ENCODE data around the gene IPP.
"Not testable (repeated sequence)": the region's sequence is repeated elsewhere in the genome, so short reads cannot be mapped to it uniquely, and the experiment has no call there.

The IPP gene

GRCh38 chr1:45739137-45739536 is 11.3 kb downstream of the IPP start:
- H3K4me3 ChIP-seq (ENCODE audit: low read depth, low read length): no peak overlapping the region
- no peaks in the 10 kb centered on the region for H3K27me3 ChIP-seq (ENCODE audit: control insufficient read depth, insufficient read depth, low read length)
- H3K9me3 ChIP-seq (ENCODE audit: control insufficient read depth, insufficient read depth, low read length): 0 out of 2 replicates have a peak, but pooled peaks cover 3% of the 10 kb centered on the region
- no peak overlapping the region for H3K27ac ChIP-seq (ENCODE audit: low read depth, low read length)
- H3K36me3 ChIP-seq (ENCODE audit: control insufficient read depth, insufficient read depth, low read length): peaks cover 7% of the 10 kb centered on the region; the same call in 1 of the 2 replicates
- no peaks in the 10 kb centered on the region for H3K4me1 ChIP-seq (ENCODE audit: control insufficient read depth, insufficient read depth, low read length)
- no peak overlapping the region for H3K9ac ChIP-seq (ENCODE audit: low read depth, low read length)

- H3K4me1 ChIP-seq (ENCODE audit: control insufficient read depth, insufficient read depth, low read length): peaks cover 10% of the 10 kb centered on the region
- no peak overlapping the region for H3K27ac ChIP-seq (ENCODE audit: low read depth, low read length)
- no peaks in the 10 kb centered on the region; the same call in 1 of the 2 replicates for H3K9me3 ChIP-seq (ENCODE audit: control insufficient read depth, insufficient read depth, low read length)
These were observed 19.6 kb downstream of the IPP start for GRCh38 chr1:45730780-45731319.

GRCh38 chr1:45730075-45730779 is 20.2 kb downstream of the IPP start:
- no peak overlapping the region for H3K9ac ChIP-seq (ENCODE audit: low read depth, low read length)
- H3K27me3 ChIP-seq (ENCODE audit: control insufficient read depth, insufficient read depth, low read length): no peaks in the 10 kb centered on the region
- H3K4me3 ChIP-seq (ENCODE audit: low read depth, low read length): no peak overlapping the region
- no peak overlapping the region for H3K27ac ChIP-seq (ENCODE audit: low read depth, low read length)
- peaks cover 10% of the 10 kb centered on the region for H3K4me1 ChIP-seq (ENCODE audit: control insufficient read depth, insufficient read depth, low read length)
- H3K9me3 ChIP-seq (ENCODE audit: control insufficient read depth, insufficient read depth, low read length): no peaks in the 10 kb centered on the region; the same call in 1 of the 2 replicates
- H3K36me3 ChIP-seq (ENCODE audit: control insufficient read depth, insufficient read depth, low read length): no peaks in the 10 kb centered on the region

More at GRCh38 chr1:45730780-45731319, 19.6 kb downstream of the IPP start:
- no peak overlapping the region for H3K4me3 ChIP-seq (ENCODE audit: low read depth, low read length)
- H3K27me3 ChIP-seq (ENCODE audit: control insufficient read depth, insufficient read depth, low read length): no peaks in the 10 kb centered on the region
- no peak overlapping the region for H3K9ac ChIP-seq (ENCODE audit: low read depth, low read length)
- no peaks in the 10 kb centered on the region for H3K36me3 ChIP-seq (ENCODE audit: control insufficient read depth, insufficient read depth, low read length)

- H3K27ac ChIP-seq (ENCODE audit: low read depth, low read length): not testable (repeated sequence)
These were observed 24.4 kb downstream of the IPP start for GRCh38 chr1:45726007-45726406.

GRCh38 chr1:45723248-45723930 is 27.1 kb downstream of the IPP start:
- Histone ChIP-seq H3K4me3 (ENCODE audit: low read depth, low read length) (no peak overlapping the region), H3K4me1 (ENCODE audit: control insufficient read depth, insufficient read depth, low read length) (no peaks in the 10 kb centered on the region), H3K9ac (ENCODE audit: low read depth, low read length) (no peak overlapping the region), H3K27ac (ENCODE audit: low read depth, low read length) (no peak overlapping the region), H3K27me3 (ENCODE audit: control insufficient read depth, insufficient read depth, low read length) (no peaks in the 10 kb centered on the region), H3K36me3 (ENCODE audit: control insufficient read depth, insufficient read depth, low read length) (no peaks in the 10 kb centered on the region), H3K9me3 (ENCODE audit: control insufficient read depth, insufficient read depth, low read length) (no peaks in the 10 kb centered on the region; the same call in 1 of the 2 replicates)

More at GRCh38 chr1:45726007-45726406, 24.4 kb downstream of the IPP start:
- H3K9me3 ChIP-seq (ENCODE audit: control insufficient read depth, insufficient read depth, low read length); H3K36me3 ChIP-seq (ENCODE audit: control insufficient read depth, insufficient read depth, low read length); H3K4me3 ChIP-seq (ENCODE audit: low read depth, low read length); H3K9ac ChIP-seq (ENCODE audit: low read depth, low read length); H3K27me3 ChIP-seq (ENCODE audit: control insufficient read depth, insufficient read depth, low read length): not testable (repeated sequence)
- H3K4me1 ChIP-seq (ENCODE audit: control insufficient read depth, insufficient read depth, low read length): peaks cover 10% of the 10 kb centered on the region

GRCh38 chr1:45722809-45723208 is 27.6 kb downstream of the IPP start:
- Histone ChIP-seq H3K4me3 (ENCODE audit: low read depth, low read length) (no peak overlapping the region), H3K9ac (ENCODE audit: low read depth, low read length) (no peak overlapping the region), H3K36me3 (ENCODE audit: control insufficient read depth, insufficient read depth, low read length) (no peaks in the 10 kb centered on the region), H3K27ac (ENCODE audit: low read depth, low read length) (no peak overlapping the region), H3K27me3 (ENCODE audit: control insufficient read depth, insufficient read depth, low read length) (no peaks in the 10 kb centered on the region), H3K4me1 (ENCODE audit: control insufficient read depth, insufficient read depth, low read length) (no peaks in the 10 kb centered on the region), H3K9me3 (ENCODE audit: control insufficient read depth, insufficient read depth, low read length) (no peaks in the 10 kb centered on the region; the same call in 1 of the 2 replicates)

GRCh38 chr1:45721207-45721606 is 29.2 kb downstream of the IPP start:
- Histone ChIP-seq H3K36me3 (ENCODE audit: control insufficient read depth, insufficient read depth, low read length) (no peaks in the 10 kb centered on the region), H3K4me1 (ENCODE audit: control insufficient read depth, insufficient read depth, low read length) (no peaks in the 10 kb centered on the region), H3K27me3 (ENCODE audit: control insufficient read depth, insufficient read depth, low read length) (no peaks in the 10 kb centered on the region), H3K4me3 (ENCODE audit: low read depth, low read length) (no peak overlapping the region), H3K9ac (ENCODE audit: low read depth, low read length) (no peak overlapping the region), H3K27ac (ENCODE audit: low read depth, low read length) (no peak overlapping the region), H3K9me3 (ENCODE audit: control insufficient read depth, insufficient read depth, low read length) (no peaks in the 10 kb centered on the region; the same call in 1 of the 2 replicates)

- Histone ChIP-seq H3K4me3 (ENCODE audit: low read depth, low read length) (no peak overlapping the region), H3K36me3 (ENCODE audit: control insufficient read depth, insufficient read depth, low read length) (no peaks in the 10 kb centered on the region), H3K9me3 (ENCODE audit: control insufficient read depth, insufficient read depth, low read length) (no peaks in the 10 kb centered on the region), H3K4me1 (ENCODE audit: control insufficient read depth, insufficient read depth, low read length) (no peaks in the 10 kb centered on the region), H3K27me3 (ENCODE audit: control insufficient read depth, insufficient read depth, low read length) (no peaks in the 10 kb centered on the region), H3K9ac (ENCODE audit: low read depth, low read length) (no peak overlapping the region), H3K27ac (ENCODE audit: low read depth, low read length) (no peak overlapping the region)
These were observed 32.2 kb downstream of the IPP start for GRCh38 chr1:45718289-45718688.

GRCh38 chr1:45717386-45717785 is 33.1 kb downstream of the IPP start:
- not testable (repeated sequence) for H3K27me3 ChIP-seq (ENCODE audit: control insufficient read depth, insufficient read depth, low read length); H3K4me1 ChIP-seq (ENCODE audit: control insufficient read depth, insufficient read depth, low read length); H3K27ac ChIP-seq (ENCODE audit: low read depth, low read length); H3K36me3 ChIP-seq (ENCODE audit: control insufficient read depth, insufficient read depth, low read length); H3K9me3 ChIP-seq (ENCODE audit: control insufficient read depth, insufficient read depth, low read length); H3K4me3 ChIP-seq (ENCODE audit: low read depth, low read length); H3K9ac ChIP-seq (ENCODE audit: low read depth, low read length)

GRCh38 chr1:45716700-45717099 is 33.8 kb downstream of the IPP start:
- H3K9ac ChIP-seq (ENCODE audit: low read depth, low read length): no peak overlapping the region
- H3K27ac ChIP-seq (ENCODE audit: low read depth, low read length): no peak overlapping the region
- no peaks in the 10 kb centered on the region for H3K27me3 ChIP-seq (ENCODE audit: control insufficient read depth, insufficient read depth, low read length)
- H3K4me3 ChIP-seq (ENCODE audit: low read depth, low read length): no peak overlapping the region
- H3K36me3 ChIP-seq (ENCODE audit: control insufficient read depth, insufficient read depth, low read length): no peaks in the 10 kb centered on the region
- no peaks in the 10 kb centered on the region for H3K4me1 ChIP-seq (ENCODE audit: control insufficient read depth, insufficient read depth, low read length)
- no peaks in the 10 kb centered on the region for H3K9me3 ChIP-seq (ENCODE audit: control insufficient read depth, insufficient read depth, low read length)

- Histone ChIP-seq H3K27me3 (ENCODE audit: control insufficient read depth, insufficient read depth, low read length) (no peaks in the 10 kb centered on the region), H3K36me3 (ENCODE audit: control insufficient read depth, insufficient read depth, low read length) (no peaks in the 10 kb centered on the region), H3K27ac (ENCODE audit: low read depth, low read length) (no peak overlapping the region), H3K4me1 (ENCODE audit: control insufficient read depth, insufficient read depth, low read length) (no peaks in the 10 kb centered on the region), H3K4me3 (ENCODE audit: low read depth, low read length) (no peak overlapping the region), H3K9ac (ENCODE audit: low read depth, low read length) (no peak overlapping the region), H3K9me3 (ENCODE audit: control insufficient read depth, insufficient read depth, low read length) (no peaks in the 10 kb centered on the region)
These were observed 36.7 kb downstream of the IPP start for GRCh38 chr1:45713711-45714110.
